SKM-1 (cell line): ENCODE results near the gene SRGAP1.

Experiments
- DNase-seq: peaks from one replicate; lab custom pipeline; 2025; ENCODE audit not compliant: unreplicated experiment; lab: John Stamatoyannopoulos, UW

SRGAP1 gene

GRCh38 chr12:63844391-63845341 lies at the start of gene SRGAP1:
TSS of gene SRGAP1 (plus strand) at chr12:63844700. CDS start at chr12:63844817, 117 bp downstream.
- no peak for DNase-seq

DNA sequence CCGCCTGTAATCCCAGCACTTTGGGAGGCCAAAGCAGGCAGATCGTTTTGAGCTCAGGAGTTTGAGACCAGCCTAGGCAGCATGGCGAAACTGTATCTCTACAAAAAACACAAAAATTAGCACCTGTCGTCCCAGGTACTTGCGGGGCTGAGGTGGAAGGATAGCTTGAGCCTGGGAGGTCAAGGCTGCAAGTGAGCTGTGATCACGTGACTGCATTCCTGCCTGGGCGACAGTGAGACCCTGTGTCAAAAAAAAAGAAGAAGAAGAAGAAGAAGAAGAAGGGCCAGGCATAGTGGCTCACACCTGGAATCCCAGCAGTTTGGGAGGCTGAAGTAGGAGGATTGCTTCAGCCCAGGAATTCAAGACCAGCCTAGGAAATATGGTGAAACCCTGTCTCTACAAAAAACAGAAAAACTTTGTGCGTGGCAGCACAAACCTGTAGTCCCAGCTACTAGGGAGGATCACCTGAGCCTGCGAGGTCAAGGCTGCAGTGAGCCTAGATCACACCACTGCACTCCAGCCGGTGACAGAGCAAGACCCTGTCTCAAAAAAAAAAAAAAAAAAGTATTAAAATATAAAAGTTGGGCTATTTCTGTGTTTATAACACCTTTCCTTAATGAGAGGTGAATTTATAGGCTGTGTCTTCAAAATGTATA lies 49.3 kb upstream of the SRGAP1 start:
- DNase-seq, result no peak

DNA sequence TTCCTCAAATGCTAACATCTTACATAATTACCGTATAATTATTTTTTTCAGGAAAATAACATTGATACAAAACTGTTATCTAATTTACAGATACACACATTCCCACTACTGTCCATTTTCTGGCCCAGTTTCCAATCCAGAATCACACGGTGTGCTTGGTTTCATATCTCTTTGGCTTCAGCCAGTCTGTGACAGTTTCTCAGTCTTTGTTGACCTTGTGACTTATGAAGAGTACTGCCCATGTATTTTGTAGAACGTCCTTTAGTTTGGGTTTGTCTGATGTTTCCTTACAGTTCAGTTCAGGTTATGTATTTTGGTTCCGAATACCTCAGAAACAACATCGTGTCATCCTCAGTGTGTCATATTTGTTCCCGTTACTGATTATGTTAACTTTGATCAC lies 48.6 kb upstream of the SRGAP1 start:
- no peak for DNase-seq

- no peak for DNase-seq
These were observed 42.4 kb upstream of the SRGAP1 start for GRCh38 chr12:63802012-63802608.

GRCh38 chr12:63804746-63805145 lies 39.8 kb upstream of the SRGAP1 start:
- no peak for DNase-seq

DNA sequence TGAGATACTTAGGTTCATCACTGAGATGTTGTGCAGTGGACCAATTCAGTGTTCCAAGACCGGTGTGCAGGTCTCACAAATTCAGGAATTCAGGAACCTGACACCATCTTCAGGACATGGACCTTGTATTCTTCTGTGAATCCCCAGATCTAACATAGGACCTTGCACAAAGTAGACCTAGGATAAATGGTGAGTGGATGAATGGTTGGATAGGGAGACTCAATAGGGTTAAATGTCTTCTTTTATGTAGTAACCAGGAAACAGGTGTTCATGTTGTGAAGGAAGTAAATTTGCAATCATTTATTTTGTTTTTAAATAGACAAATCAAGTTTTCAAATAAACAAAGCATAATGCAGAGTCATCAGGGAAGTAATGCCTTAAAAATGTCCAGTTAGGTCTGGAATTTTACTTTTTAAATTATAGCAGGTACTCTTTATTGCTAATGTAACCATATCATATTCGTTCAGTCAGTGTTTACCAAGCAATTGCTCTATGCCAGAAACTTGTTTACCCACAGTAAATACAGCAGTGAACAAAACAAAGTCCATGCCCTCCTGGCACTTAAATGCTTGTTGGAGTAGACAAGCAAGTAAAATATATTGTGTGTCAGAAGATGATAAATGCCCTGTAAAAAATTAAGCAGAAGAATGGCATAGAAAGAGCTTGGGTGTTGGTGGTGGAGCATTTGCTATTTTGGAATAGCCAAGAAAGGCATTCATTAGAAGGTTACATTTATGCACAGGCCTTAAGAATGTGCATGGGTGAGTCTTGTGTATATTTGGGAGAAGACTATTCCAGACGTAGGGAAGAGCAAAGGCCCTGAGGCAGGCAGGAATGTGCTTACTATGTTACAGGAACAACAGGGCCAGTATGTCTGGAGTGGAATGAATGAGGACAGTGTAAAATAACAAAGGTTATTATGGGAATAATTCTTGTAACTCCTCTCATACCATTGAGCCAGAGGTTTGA lies 38.5 kb upstream of the SRGAP1 start:
- DNase-seq, result no peak

DNA sequence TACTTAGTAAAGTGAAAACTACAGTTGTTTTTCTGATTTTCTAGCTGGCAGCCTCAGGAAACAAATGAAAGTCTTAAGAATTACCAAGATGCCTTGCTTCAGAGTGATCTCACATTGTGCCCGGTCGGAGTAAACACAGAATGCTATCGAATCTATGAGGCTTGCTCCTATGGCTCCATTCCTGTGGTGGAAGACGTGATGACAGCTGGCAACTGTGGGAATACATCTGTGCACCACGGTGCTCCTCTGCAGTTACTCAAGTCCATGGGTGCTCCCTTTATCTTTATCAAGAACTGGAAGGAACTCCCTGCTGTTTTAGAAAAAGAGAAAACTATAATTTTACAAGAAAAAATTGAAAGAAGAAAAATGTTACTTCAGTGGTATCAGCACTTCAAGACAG lies 35.9 kb upstream of the SRGAP1 start:
- DNase-seq, result no peak

GRCh38 chr12:63809566-63809965 lies 34.9 kb upstream of the SRGAP1 start:
- DNase-seq, result no peak

GRCh38 chr12:63811334-63811733 lies 33.2 kb upstream of the SRGAP1 start:
- no peak for DNase-seq

GRCh38 chr12:63811755-63812154 lies 32.7 kb upstream of the SRGAP1 start:
- no peak for DNase-seq

- DNase-seq, result no peak
These were observed 30.2 kb upstream of the SRGAP1 start for GRCh38 chr12:63814146-63814772.

GRCh38 chr12:63815482-63815852 lies 29.0 kb upstream of the SRGAP1 start:
- no peak for DNase-seq

DNA sequence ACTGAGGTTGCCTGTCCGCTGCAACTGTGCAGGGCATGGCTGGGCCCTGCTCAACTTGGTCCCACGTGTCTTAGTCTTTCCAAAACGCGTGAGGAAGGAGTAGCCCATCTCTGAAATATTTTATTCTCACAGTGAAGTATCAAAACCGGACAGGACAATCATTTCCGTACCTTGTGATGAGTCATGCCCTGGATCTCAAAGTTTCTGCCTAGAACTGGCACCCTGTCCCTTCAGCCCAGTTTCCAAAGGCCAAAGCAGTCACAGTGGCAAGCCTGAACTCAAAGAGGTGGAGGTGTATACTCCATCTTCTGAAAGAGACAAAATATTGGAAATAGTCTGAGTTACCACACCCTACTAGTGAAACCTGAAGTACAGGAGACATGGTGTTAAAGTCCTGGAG lies 28.5 kb upstream of the SRGAP1 start:
- DNase-seq, result no peak

- DNase-seq, result no peak
These were observed 24.1 kb upstream of the SRGAP1 start for GRCh38 chr12:63820427-63820826.

GRCh38 chr12:63821781-63822251 lies 22.7 kb upstream of the SRGAP1 start:
- DNase-seq, result no peak

DNA sequence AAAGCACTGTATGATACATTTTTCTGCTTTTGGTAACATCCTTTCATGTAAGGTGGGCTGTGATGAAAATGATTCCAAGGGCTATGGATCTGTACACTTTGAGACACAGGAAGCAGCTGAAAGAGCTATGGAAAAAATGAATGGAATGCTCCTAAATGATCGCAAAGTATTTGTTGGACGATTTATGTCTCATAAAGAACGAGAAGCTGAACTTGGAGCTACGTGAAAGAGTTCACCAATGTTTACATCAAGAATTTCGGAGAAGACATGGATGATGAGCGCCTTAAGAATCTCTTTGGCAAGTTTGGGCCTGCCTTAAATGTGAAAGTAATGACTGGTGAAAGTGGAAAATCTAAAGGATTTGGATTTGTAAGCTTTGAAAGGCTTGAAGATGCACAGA lies 22.1 kb upstream of the SRGAP1 start:
- DNase-seq, result no peak

DNA sequence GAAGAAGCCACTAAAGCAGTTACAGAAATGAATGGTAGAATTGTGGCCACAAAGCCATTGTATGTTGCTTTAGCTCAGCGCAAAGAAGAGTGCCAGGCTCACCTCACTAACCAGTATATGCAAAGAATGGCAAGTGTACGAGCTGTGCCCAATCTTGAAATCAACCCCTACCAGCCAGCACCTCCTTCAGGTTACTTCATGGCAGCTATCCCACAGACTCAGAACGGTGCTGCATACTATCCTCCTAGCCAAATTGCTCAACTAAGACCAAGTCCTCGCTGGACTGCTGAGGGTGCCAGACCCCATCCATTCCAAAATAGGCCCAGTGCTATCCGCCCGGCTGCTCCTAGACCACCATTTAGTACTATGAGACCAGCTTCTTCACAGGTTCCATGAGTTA lies 21.5 kb upstream of the SRGAP1 start:
- DNase-seq, result no peak

DNA sequence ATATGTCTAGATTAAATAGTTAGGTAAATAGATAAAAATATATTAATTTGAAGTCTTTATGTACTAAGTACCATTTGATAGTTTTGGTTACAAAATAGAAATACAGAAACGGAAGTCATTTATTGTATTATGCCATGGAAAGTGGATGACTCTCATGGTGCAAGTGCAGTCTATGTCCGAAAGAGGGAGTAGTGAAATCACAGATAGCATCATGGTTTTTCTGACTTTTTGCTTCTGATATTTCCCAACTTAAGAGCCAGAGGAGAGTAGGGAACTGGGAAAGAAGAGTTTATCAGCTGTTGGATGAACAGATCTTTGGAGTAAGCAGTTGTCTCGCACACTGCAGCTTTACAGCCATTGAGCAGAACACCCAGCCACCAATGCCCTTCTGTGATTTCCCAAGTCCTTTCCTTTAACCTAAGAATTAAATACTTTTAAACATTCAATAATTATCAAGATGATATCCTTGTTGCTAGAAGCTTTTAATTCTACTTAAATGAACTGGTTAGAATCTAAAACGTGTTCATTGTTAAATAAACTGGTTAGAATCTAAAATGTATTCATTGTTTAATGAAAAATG lies 18.4 kb upstream of the SRGAP1 start:
- DNase-seq, result peak; percentile 23

DNA sequence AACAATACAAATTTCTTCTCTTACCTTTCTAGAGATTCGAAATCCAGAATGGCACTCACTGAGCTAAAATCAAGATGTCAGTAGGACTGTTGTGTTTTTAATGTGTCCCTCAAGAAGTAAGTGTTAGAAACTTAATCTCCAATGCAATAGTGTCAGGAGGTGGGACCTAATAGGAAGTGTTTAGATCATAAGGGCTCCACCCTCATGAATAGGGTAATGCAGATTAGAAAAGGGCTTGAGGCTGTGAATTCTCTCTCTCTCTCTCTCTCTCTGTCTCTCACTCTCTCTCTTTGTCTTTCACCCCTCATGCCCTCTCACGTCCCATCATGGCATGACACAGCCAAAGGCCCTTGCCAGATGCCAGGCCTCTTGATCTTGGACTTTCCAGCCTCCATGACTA lies 15.6 kb upstream of the SRGAP1 start:
- no peak for DNase-seq

DNA sequence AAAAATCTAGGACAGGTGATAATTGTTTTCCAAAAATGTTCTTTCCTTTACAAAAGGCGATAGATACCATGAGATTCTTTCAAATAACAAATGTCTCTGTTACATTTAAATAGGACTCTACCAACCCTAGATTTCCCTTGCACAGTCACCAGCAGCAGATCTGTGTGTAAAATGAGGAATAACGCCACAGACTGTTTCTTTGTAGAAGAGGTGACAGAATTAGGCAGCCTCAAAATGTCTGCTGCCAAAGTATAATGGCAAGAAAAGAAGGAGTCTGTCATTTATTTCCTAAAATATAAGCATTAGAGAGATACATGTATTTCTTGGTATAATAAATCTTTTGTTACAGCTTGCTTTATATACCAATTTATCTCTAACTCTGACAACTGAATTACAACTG lies 8.5 kb upstream of the SRGAP1 start:
- DNase-seq, result no peak
